Endothelial cell of umbilical vein (primary cell): Measurements from ENCODE around the gene RALGPS1.

Source experiments
- EZH2 ChIP-seq: IDR thresholded peaks from 2 replicates; pipeline ENCODE4 v1.6.1; 2012; ENCODE audit warnings: borderline replicate concordance, low read depth, mild to moderate bottlenecking, moderate library complexity, low read length, inconsistent platforms; ENCODE audit not compliant: severe bottlenecking
- JUN ChIP-seq: IDR thresholded peaks from 2 replicates; pipeline ENCODE4 v1.6.1; 2011; ENCODE audit warnings: borderline replicate concordance, low read depth; ENCODE audit not compliant: insufficient read length, insufficient read depth
- POLR2AphosphoS5 ChIP-seq: IDR thresholded peaks from 2 replicates; pipeline ENCODE4 v1.6.1; 2012; ENCODE audit warnings: low read depth, mild to moderate bottlenecking, control low read depth, low read length, moderate library complexity; ENCODE audit not compliant: insufficient read depth
- TF ChIP-seq, protein P1 (sequence below), 2 donors: IDR thresholded peaks; 1 replicate in 1 of 2; 2 replicates in 1 of 2; pipeline ENCODE4 v1.5.1; 2011; ENCODE audit warnings: low read length in 2 of 2, mild to moderate bottlenecking in 2 of 2, moderate library complexity in 2 of 2, control low read depth in 1 of 2, inconsistent platforms in 1 of 2, low read depth in 1 of 2; ENCODE audit not compliant: insufficient read depth in 1 of 2; ENCODE audit errors: extremely low read depth in 1 of 2
- TF ChIP-seq, protein P2 (sequence below): IDR thresholded peaks from 2 replicates; pipeline ENCODE4 v1.6.1; 2011; ENCODE audit not compliant: insufficient read depth, insufficient read length

DNA sequence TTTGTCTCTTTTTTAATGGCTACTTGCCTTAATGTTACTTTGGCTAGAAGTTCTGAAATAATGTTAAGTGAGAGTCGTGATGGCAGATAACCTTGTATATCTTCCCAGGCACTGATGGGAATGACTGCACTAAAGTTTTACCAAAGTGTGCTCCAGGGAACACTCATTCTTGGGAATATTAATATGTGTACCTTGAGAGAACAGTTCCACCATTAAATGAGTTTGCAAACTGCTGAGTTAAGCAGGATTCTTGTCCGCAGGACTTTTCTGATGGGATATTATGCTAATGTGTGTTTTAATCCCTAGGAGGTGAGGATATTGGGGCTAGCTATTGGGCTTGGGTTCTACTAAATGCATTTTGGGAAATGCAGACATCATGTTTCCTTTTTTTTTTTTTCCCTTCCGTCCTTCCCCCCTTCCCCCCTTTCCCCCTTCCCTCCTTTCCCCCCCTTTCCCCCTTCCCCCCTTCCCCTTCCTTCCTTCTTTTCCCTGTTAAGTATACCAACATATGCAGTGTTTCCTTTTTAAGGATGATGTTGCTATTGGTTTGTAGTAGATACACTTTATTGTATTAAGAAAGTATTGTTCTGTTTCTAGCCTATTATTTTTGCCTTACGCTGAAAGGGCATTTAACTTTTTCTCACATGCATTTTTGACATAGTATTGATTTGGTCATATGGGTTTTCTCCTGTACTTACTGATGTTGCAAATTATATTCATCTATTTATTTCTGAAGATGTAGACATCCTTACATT is 38.6 kb upstream of the RALGPS1 start:
- TF ChIP-seq EZH2 (no peak), JUN (no peak), POLR2AphosphoS5 (no peak)
- TF ChIP-seq, protein P1, sequence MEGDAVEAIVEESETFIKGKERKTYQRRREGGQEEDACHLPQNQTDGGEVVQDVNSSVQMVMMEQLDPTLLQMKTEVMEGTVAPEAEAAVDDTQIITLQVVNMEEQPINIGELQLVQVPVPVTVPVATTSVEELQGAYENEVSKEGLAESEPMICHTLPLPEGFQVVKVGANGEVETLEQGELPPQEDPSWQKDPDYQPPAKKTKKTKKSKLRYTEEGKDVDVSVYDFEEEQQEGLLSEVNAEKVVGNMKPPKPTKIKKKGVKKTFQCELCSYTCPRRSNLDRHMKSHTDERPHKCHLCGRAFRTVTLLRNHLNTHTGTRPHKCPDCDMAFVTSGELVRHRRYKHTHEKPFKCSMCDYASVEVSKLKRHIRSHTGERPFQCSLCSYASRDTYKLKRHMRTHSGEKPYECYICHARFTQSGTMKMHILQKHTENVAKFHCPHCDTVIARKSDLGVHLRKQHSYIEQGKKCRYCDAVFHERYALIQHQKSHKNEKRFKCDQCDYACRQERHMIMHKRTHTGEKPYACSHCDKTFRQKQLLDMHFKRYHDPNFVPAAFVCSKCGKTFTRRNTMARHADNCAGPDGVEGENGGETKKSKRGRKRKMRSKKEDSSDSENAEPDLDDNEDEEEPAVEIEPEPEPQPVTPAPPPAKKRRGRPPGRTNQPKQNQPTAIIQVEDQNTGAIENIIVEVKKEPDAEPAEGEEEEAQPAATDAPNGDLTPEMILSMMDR (IDR thresholded peaks at IDR 0.05; ENCODE audit: extremely low read depth in 1 of 2, insufficient read depth in 1 of 2, low read depth in 1 of 2, low read length in 2 of 2): no peak
- TF ChIP-seq, protein P2, sequence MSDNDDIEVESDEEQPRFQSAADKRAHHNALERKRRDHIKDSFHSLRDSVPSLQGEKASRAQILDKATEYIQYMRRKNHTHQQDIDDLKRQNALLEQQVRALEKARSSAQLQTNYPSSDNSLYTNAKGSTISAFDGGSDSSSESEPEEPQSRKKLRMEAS: no peak
